Hepatocyte (in vitro differentiated cells): ENCODE results near the gene REXO5. TPM values are rescaled to one million over a fixed set of nuclear protein-coding genes. Genes with fewer than 3 reads are reported as not detected.

Source experiments
- DNase-seq: peaks from one replicate; pipeline ENCODE4 v3.0.0-alpha.2; 2016; ENCODE audit warnings: low spot score
- H2AFZ ChIP-seq: fragments of 200-600 bp; sonication (generic); 2 replicates; pipeline ENCODE4 v1.6.0; 2016; ENCODE audit warnings: antibody characterized with exemption, mild to moderate bottlenecking
- H3K27ac ChIP-seq: fragments of 200-600 bp; sonication (generic); 2 replicates; pipeline ENCODE4 v1.5.1; 2016; ENCODE audit warnings: mild to moderate bottlenecking
- H3K27me3 ChIP-seq: fragments of 200-600 bp; sonication (generic); 2 replicates; pipeline ENCODE4 v1.6.1; 2016
- H3K36me3 ChIP-seq: fragments of 200-600 bp; sonication (generic); replicated peaks from 2 replicates; pipeline ENCODE4 v1.5.1; 2016; ENCODE audit warnings: low read depth; ENCODE audit not compliant: insufficient read depth
- H3K4me1 ChIP-seq: fragments of 200-600 bp; sonication (generic); 2 replicates; pipeline ENCODE4 v1.5.1; 2016; ENCODE audit warnings: mild to moderate bottlenecking, moderate library complexity; ENCODE audit not compliant: insufficient read depth
- H3K4me2 ChIP-seq: fragments of 200-600 bp; sonication (generic); 2 replicates; pipeline ENCODE4 v1.6.0; 2016
- H3K4me3 ChIP-seq: fragments of 200-600 bp; sonication (generic); 2 replicates; pipeline ENCODE4 v1.5.1; 2016; ENCODE audit warnings: mild to moderate bottlenecking
- H3K79me2 ChIP-seq: fragments of 200-600 bp; sonication (generic); 2 replicates; pipeline ENCODE4 v1.6.0; 2017; ENCODE audit warnings: mild to moderate bottlenecking
- H3K9me2 ChIP-seq: fragments of 200-600 bp; sonication (generic); replicated peaks from 2 replicates; pipeline ENCODE4 v1.6.0; 2017; ENCODE audit warnings: mild to moderate bottlenecking; ENCODE audit not compliant: insufficient read depth
- H3K9me3 ChIP-seq: fragments of 200-600 bp; sonication (generic); 2 replicates; pipeline ENCODE4 v1.5.1; 2016; ENCODE audit warnings: low read depth, mild to moderate bottlenecking
- H4K20me1 ChIP-seq: fragments of 200-600 bp; sonication (generic); 2 replicates; pipeline ENCODE4 v1.6.0; 2016; ENCODE audit warnings: mild to moderate bottlenecking; ENCODE audit not compliant: insufficient read depth, poor library complexity, severe bottlenecking
- CTCF ChIP-seq: fragments of 200-600 bp; sonication (generic); IDR thresholded peaks from 2 replicates; pipeline ENCODE4 v1.5.1; 2016; ENCODE audit warnings: antibody characterized with exemption, mild to moderate bottlenecking; ENCODE audit not compliant: poor library complexity
- EZH2 ChIP-seq: fragments of 200-600 bp; sonication (generic); IDR thresholded peaks from 2 replicates; pipeline ENCODE4 v1.6.1; 2016; ENCODE audit warnings: antibody characterized with exemption, mild to moderate bottlenecking, borderline replicate concordance
- EZH2phosphoT487 ChIP-seq: fragments of 200-600 bp; sonication (generic); IDR thresholded peaks from one replicate; pipeline ENCODE4 v1.6.1; 2018; ENCODE audit warnings: antibody characterized with exemption, mild to moderate bottlenecking, low read depth, moderate library complexity; ENCODE audit not compliant: unreplicated experiment, severe bottlenecking
- WGBS: methylation state at CpG from one replicate; pipeline ENCODE4 v1.1.6; 2016; ENCODE audit warnings: low lambda C conversion rate; ENCODE audit errors: missing lambda C conversion rate; 5-methylcytosine and 5-hydroxymethylcytosine counted together
- polyA plus RNA-seq: library from polyadenylated mRNA; unstranded; fragments of >200 nt; fragmentation: Nextera tagmentation; extraction: Ambion mirVana; gene quantifications from 2 replicates; pipeline ENCODE4 v1.2.1, GENCODE V29; 2016
- total RNA-seq: library from RNA; depleted of rRNA; stranded (reverse); fragments of >200 nt; gene quantifications from 2 replicates; pipeline ENCODE4 v1.2.3, GENCODE V29; 2014

REXO5 gene
- total and polyA plus RNA-seq, 2 experiments from 2014 or later = 3.5 to 3.6 TPM

DNA sequence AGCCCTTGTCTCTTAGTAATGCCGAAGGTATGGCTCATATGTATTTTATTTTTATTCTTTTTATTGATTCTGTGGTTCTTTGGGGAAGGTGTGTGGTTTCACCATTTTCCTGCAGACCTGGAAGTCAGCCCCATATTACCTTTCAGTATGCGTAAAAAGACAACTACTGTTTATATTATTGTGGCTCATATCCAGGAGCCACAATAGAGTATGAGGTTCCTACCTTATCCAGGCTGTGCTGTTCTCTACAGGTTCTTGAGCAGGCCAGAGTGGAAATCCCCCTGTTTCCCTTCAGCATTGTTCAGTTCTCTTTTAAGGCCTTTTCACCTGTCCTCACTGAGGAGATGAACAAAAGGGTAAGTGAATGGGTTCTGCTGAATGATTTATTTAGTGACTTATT, 33.2 kb downstream of the REXO5 start:
- no peak for DNase-seq
- TF ChIP-seq CTCF (no peak), EZH2 (no peak), EZH2phosphoT487 (no peak)
- Histone ChIP-seq H2AFZ (no peak overlapping the region), H3K4me1 (no peaks in the 10 kb centered on the region), H3K9me3 (no peaks in the 10 kb centered on the region), H3K79me2 (no peaks in the 10 kb centered on the region), H4K20me1 (no peaks in the 10 kb centered on the region), H3K27me3 (no peaks in the 10 kb centered on the region), H3K27ac (no peak overlapping the region), H3K9me2 (no peaks in the 10 kb centered on the region), H3K36me3 (no peaks in the 10 kb centered on the region), H3K4me2 (no peak overlapping the region), H3K4me3 (no peak overlapping the region)
- 89% methylated on average over 2 of the region's 2 CpGs for WGBS

DNA sequence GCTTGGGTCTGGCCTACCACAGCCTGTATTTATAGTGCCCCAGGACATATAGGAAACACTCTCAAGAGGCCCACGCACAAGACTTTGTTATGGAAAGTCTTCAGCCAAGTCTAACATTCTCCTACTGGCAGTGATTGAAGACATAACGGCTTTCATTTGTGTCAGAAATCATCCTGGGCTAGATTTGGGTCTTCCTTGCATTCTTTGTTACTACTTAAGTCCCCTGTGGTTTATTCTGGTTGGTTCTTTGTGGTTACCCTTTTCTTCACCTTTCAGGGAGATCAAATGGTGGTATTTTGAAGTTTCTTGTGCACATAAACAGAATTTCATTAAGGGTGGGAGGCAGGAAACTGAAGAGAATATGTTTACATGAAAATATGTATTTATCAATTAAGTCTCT, 37.7 kb downstream of the REXO5 start:
- TF ChIP-seq CTCF (no peak), EZH2 (no peak)
- Histone ChIP-seq H3K36me3 (no peaks in the 10 kb centered on the region), H3K9me2 (no peaks in the 10 kb centered on the region), H3K79me2 (no peaks in the 10 kb centered on the region), H3K4me1 (peaks cover 11% of the 10 kb centered on the region), H3K27me3 (no peaks in the 10 kb centered on the region), H3K9me3 (no peaks in the 10 kb centered on the region), H3K4me3 (no peak overlapping the region), H3K27ac (no peak overlapping the region), H2AFZ (no peak overlapping the region), H4K20me1 (no peaks in the 10 kb centered on the region), H3K4me2 (no peak overlapping the region)
- WGBS = 81% methylated on average over 2 of the region's 2 CpGs
- no peak for DNase-seq

DNA sequence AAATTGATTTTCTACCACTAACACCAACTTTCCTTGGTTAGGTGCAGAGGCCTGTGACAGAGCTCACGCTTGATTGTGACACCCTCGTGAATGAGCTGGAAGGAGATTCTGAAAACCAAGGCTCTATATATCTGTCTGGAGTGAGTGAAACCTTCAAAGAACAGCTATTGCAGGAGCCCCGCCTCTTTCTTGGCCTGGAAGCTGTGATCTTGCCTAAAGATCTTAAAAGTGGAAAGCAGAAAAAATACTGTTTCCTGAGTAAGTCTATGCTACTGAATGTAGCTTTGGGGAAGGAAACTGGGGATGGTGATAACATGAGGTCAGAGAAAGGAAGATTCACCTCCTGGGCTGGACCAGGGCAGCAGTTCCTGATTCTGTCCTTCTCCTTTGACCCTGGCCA, 38.3 kb downstream of the REXO5 start:
- 84% methylated on average over 3 of the region's 3 CpGs for WGBS
- H3K9me2 ChIP-seq = no peaks in the 10 kb centered on the region
- no peak overlapping the region for H2AFZ ChIP-seq
- no peaks in the 10 kb centered on the region for H4K20me1 ChIP-seq
- no peaks in the 10 kb centered on the region for H3K27me3 ChIP-seq
- TF ChIP-seq EZH2 = no peak
- TF ChIP-seq CTCF = no peak
- no peak for TF ChIP-seq EZH2phosphoT487
- no peak overlapping the region for H3K27ac ChIP-seq
- no peaks in the 10 kb centered on the region for H3K36me3 ChIP-seq
- no peak overlapping the region for H3K4me3 ChIP-seq
- DNase-seq = no peak
- no peak overlapping the region for H3K4me2 ChIP-seq
- no peaks in the 10 kb centered on the region for H3K9me3 ChIP-seq
- H3K79me2 ChIP-seq = no peaks in the 10 kb centered on the region
- H3K4me1 ChIP-seq = peaks cover 11% of the 10 kb centered on the region

GRCh38 chr16:20846030-20846429, 39.7 kb downstream of the REXO5 start:
- H3K9me3 ChIP-seq = no peaks in the 10 kb centered on the region
- no peaks in the 10 kb centered on the region for H3K9me2 ChIP-seq
- no peak overlapping the region for H2AFZ ChIP-seq
- WGBS = 90% methylated on average over 6 of the region's 6 CpGs
- no peak overlapping the region for H3K4me2 ChIP-seq
- H3K36me3 ChIP-seq = no peaks in the 10 kb centered on the region
- no peak overlapping the region for H3K4me3 ChIP-seq
- H4K20me1 ChIP-seq = no peaks in the 10 kb centered on the region
- no peaks in the 10 kb centered on the region for H3K79me2 ChIP-seq
- no peak for DNase-seq
- H3K27me3 ChIP-seq = no peaks in the 10 kb centered on the region
- no peak overlapping the region for H3K27ac ChIP-seq
- TF ChIP-seq EZH2phosphoT487 (no peak), EZH2 (no peak)
- peaks cover 18% of the 10 kb centered on the region for H3K4me1 ChIP-seq
